CD4-positive, CD25-positive, alpha-beta regulatory T cell (primary cell): ENCODE measurements around the gene NOTCH2. TPM values are rescaled to one million over a fixed set of nuclear protein-coding genes. Genes with fewer than 3 reads are reported as not detected.
A peak's percentile ranks its signal among the peaks of the same experiment; 100 is the strongest.

Experiments
- ATAC-seq, 2 donors: fragments of 150-1000 bp; cut with Tn5 transposase; one replicate each; pipeline ENCODE4 v1.10.0; 2021; ENCODE audit warnings: low read depth in 2 of 2, moderate number of reproducible peaks in 2 of 2, moderate library complexity in 1 of 2
- DNase-seq, 3 donors: peaks; one replicate each; pipeline versions ENCODE4 v3.0.0 to v3.0.0-alpha.2; 2012 to 2022; ENCODE audit warnings: mixed read lengths in 1 of 3
- H3K27ac ChIP-seq: one replicate; pipeline ENCODE4 v1.7.0; 2013; ENCODE audit warnings: mild to moderate bottlenecking, low read length; ENCODE audit not compliant: insufficient read depth, poor library complexity, severe bottlenecking
- H3K27me3 ChIP-seq: one replicate; pipeline ENCODE4 v1.7.0; 2013; ENCODE audit warnings: low read length; ENCODE audit not compliant: control insufficient read depth, insufficient read depth
- H3K36me3 ChIP-seq: one replicate; pipeline ENCODE4 v1.7.0; 2013; ENCODE audit warnings: mild to moderate bottlenecking, low read length, moderate library complexity; ENCODE audit not compliant: control insufficient read depth, insufficient read depth
- H3K4me1 ChIP-seq: 2 replicates; pipeline ENCODE4 v1.7.0; 2013; ENCODE audit warnings: mild to moderate bottlenecking, low read length; ENCODE audit not compliant: insufficient read depth, control insufficient read depth, poor library complexity, severe bottlenecking
- H3K4me3 ChIP-seq: one replicate; pipeline ENCODE4 v1.7.0; 2013; ENCODE audit warnings: low read depth, mild to moderate bottlenecking, low read length, moderate library complexity
- H3K9me3 ChIP-seq, 2 experiments: 1 replicate in 1 of 2; 2 replicates in 1 of 2; pipeline ENCODE4 v1.7.0; 2013; ENCODE audit warnings: low read length in 2 of 2, mild to moderate bottlenecking in 1 of 2, moderate library complexity in 1 of 2; ENCODE audit not compliant: control insufficient read depth in 2 of 2
- H3K27ac Mint-ChIP-seq, 3 donors: one replicate each; pipeline ENCODE4 v1.8.0; 2020 to 2022; ENCODE audit warnings: mild to moderate bottlenecking in 3 of 3, mixed read lengths in 3 of 3, moderate library complexity in 2 of 3
- H3K27me3 Mint-ChIP-seq: one replicate; pipeline ENCODE4 v1.8.0; 2022; ENCODE audit warnings: mild to moderate bottlenecking, mixed read lengths
- H3K36me3 Mint-ChIP-seq: one replicate; pipeline ENCODE4 v1.8.0; 2020; ENCODE audit warnings: mixed read lengths
- H3K4me1 Mint-ChIP-seq, 4 donors: one replicate each; pipeline ENCODE4 v1.8.0; 2020 to 2022; ENCODE audit warnings: mixed read lengths in 4 of 4, mild to moderate bottlenecking in 1 of 4
- H3K4me3 Mint-ChIP-seq, 4 donors: one replicate each; pipeline ENCODE4 v1.8.0; 2020 to 2022; ENCODE audit warnings: mild to moderate bottlenecking in 4 of 4, mixed read lengths in 4 of 4, moderate library complexity in 3 of 4
- H3K9me3 Mint-ChIP-seq, 7 donors: one replicate each; pipeline ENCODE4 v1.8.0; 2020 to 2022; ENCODE audit warnings: mixed read lengths in 7 of 7, mild to moderate bottlenecking in 3 of 7, moderate library complexity in 2 of 7
- polyA plus RNA-seq, 4 donors: library from polyadenylated mRNA; unstranded; fragments of 300-500 nt; fragmentation: Illumina TruSeq; gene quantifications; one replicate each; pipeline ENCODE4 v1.2.3, GENCODE V29; 2021
- total RNA-seq: library from RNA; stranded (reverse); gene quantifications from one replicate; pipeline ENCODE4 v1.2.3, GENCODE V29; 2022

NOTCH2 gene
- total and polyA plus RNA-seq, 5 donors from 2014 or later = 13.9 to 54.2 (median 20.6) TPM

GRCh38 chr1:119968068-119968492 is 101.4 kb downstream of the NOTCH2 start:
- Mint-ChIP-seq H3K27me3 (no peaks in the 10 kb centered on the region), H3K27ac (peak overlapping the region in 2 of 3 donors; percentile 10 to 88), H3K4me3 (no peak overlapping the region), H3K36me3 (peaks cover 50% of the 10 kb centered on the region), H3K9me3 (no peaks in the 10 kb centered on the region), H3K4me1 (peaks cover 4 to 14% (median 8%) of the 10 kb centered on the region in 4 donors)
- H3K36me3 ChIP-seq = peaks cover 49% of the 10 kb centered on the region
- H3K9me3 ChIP-seq = no peaks in the 10 kb centered on the region
- H3K4me1 ChIP-seq = no peaks in the 10 kb centered on the region
- H3K27me3 ChIP-seq = no peaks in the 10 kb centered on the region
- H3K4me3 ChIP-seq = no peak overlapping the region
- peak; percentile 88 to 90 for ATAC-seq
- no peak overlapping the region for H3K27ac ChIP-seq
- peak; percentile 38 to 84 (median 59) for DNase-seq

DNA sequence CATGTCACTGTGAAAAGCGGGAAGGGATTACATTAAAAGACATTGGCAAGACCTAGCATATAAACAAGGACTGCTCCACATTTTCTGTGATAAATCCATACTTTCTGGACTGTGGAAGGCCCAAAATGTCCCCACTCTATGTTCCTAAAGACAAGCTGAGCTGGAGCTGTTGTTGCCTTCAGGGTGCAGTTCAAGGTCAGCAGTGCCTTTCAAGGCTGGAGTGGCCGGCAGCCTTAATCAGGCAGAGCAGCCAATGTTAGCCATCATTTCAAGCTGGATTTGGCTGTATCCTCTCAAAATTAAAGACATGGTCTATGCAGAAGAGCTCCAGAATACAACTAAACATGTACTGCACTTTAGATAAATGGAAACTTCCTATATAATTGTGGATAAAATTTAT is 102.8 kb downstream of the NOTCH2 start:
- DNase-seq (no peak), ATAC-seq (no peak)
- H3K27me3 ChIP-seq = no peaks in the 10 kb centered on the region
- H3K4me1 Mint-ChIP-seq = peaks cover 4 to 14% (median 8%) of the 10 kb centered on the region in 4 donors
- no peaks in the 10 kb centered on the region for H3K9me3 Mint-ChIP-seq
- peaks cover 54% of the 10 kb centered on the region for H3K36me3 Mint-ChIP-seq
- peaks cover 61% of the 10 kb centered on the region for H3K36me3 ChIP-seq
- H3K4me1 ChIP-seq = no peaks in the 10 kb centered on the region
- H3K27me3 Mint-ChIP-seq = no peaks in the 10 kb centered on the region
- no peak overlapping the region for H3K27ac ChIP-seq
- H3K4me3 ChIP-seq = no peak overlapping the region
- H3K4me3 Mint-ChIP-seq = no peak overlapping the region
- H3K9me3 ChIP-seq = no peaks in the 10 kb centered on the region
- H3K27ac Mint-ChIP-seq = no peak overlapping the region

DNA sequence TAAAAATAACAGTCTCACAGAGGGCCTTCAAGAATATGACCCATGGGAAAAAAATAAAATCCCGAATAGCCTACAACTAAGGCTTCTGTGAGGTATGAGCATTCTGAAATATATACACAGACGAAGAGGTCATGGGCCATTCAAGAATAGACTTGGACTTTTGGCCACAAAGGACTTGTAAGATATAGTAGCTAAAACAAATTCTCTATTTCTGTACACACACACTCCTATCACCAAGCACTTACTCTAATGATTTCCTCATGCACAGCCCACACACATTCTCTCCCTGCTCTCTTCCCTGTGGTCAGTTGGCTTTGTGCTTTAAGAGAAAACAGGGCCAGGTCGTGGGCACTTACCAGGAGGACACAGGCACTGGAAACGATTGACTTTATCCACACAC is 103.4 kb downstream of the NOTCH2 start:
- H3K27me3 Mint-ChIP-seq = no peaks in the 10 kb centered on the region
- H3K9me3 ChIP-seq = no peaks in the 10 kb centered on the region
- ATAC-seq = no peak
- peaks cover 52% of the 10 kb centered on the region for H3K36me3 Mint-ChIP-seq
- no peaks in the 10 kb centered on the region for H3K9me3 Mint-ChIP-seq
- no peak overlapping the region for H3K4me3 ChIP-seq
- no peaks in the 10 kb centered on the region for H3K27me3 ChIP-seq
- no peak overlapping the region for H3K27ac ChIP-seq
- H3K4me1 ChIP-seq = no peaks in the 10 kb centered on the region
- peaks cover 61% of the 10 kb centered on the region for H3K36me3 ChIP-seq
- H3K4me1 Mint-ChIP-seq = peaks cover 4 to 14% (median 6%) of the 10 kb centered on the region in 4 donors
- no peak overlapping the region for H3K27ac Mint-ChIP-seq
- no peak overlapping the region for H3K4me3 Mint-ChIP-seq
- no peak for DNase-seq

DNA sequence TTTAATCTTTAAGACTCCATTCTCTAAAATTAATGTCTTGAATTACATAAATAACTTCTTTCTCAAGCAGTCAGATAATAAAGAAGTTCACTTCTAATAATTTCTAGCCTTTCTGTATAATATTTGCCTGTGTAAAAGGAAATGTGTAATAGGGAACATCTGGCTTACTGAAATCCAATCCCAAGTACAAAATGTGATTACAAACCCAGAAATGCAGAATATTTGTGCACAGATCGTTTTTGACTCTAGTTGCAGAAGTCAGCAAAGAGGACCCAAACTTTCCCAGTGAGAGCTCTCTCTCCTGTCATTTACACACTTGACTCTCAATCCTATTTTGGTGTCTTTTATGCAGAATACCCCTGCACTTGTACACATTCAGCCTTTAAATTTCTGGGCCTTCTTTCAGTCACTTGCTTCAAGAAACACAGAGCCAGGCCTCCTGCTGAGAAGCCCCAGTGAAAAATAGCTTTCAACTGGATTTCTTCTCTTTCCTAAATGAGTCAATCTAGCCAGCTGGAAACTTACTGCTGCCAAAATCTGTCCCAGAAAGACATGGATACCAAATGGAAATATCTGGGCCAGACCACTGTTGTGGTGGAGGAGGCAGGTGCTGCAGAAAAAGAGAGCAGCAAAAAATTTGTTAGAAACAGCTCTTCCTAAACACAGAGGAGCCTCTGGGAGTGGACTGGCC is 104.6 kb downstream of the NOTCH2 start:
- H3K9me3 Mint-ChIP-seq = no peaks in the 10 kb centered on the region
- no peak for ATAC-seq

DNA sequence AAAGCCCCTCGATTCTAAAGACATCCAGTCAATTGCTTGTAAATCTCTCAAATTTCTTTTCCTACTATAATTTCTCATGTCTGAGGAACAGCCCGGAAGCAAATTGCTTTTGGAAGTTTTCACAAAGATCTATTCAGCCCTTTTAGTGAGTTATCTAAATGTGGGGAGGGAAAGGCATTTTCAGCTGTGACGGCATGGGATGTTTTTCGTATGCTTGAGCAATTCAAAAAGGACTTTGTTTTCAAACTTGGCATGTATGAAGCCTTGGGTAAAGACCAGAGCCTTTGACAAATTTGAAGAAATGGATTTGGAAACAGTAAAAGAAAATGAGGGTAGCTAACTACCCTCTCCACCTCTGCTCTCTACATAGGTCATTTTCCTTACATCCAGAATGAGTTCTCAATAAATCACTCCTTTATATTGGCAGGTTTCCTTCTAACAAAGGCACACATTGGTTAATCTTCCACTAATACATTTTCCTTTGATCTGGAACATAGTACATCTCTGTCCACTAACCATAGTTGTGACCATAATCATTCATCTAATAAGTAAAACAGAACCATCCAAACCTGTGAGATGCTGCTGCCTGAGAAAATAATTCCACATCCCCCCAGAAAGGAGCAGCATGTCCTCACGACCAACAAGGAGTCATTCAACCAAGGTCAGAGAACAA is 107.0 kb downstream of the NOTCH2 start:
- H3K27me3 Mint-ChIP-seq = no peaks in the 10 kb centered on the region
- no peak overlapping the region for H3K4me3 Mint-ChIP-seq
- H3K27ac ChIP-seq = no peak overlapping the region
- ATAC-seq (no peak), DNase-seq (no peak)
- no peaks in the 10 kb centered on the region for H3K9me3 Mint-ChIP-seq
- H3K27me3 ChIP-seq = no peaks in the 10 kb centered on the region
- H3K4me1 ChIP-seq = no peaks in the 10 kb centered on the region
- H3K36me3 ChIP-seq = peaks cover 75% of the 10 kb centered on the region
- no peaks in the 10 kb centered on the region for H3K9me3 ChIP-seq
- peaks cover 53% of the 10 kb centered on the region for H3K36me3 Mint-ChIP-seq
- H3K4me1 Mint-ChIP-seq = peaks cover 0 to 4% (median 0%) of the 10 kb centered on the region in 4 donors
- peak overlapping the region in 2 of 3 donors; percentile 22 to 28 for H3K27ac Mint-ChIP-seq
- H3K4me3 ChIP-seq = no peak overlapping the region

More for the DNA sequence above, 104.6 kb downstream of the NOTCH2 start:
- Histone ChIP-seq H3K27me3 (no peaks in the 10 kb centered on the region), H3K4me1 (no peaks in the 10 kb centered on the region), H3K4me3 (no peak overlapping the region), H3K27ac (no peak overlapping the region), H3K9me3 (no peaks in the 10 kb centered on the region), H3K36me3 (peaks cover 63% of the 10 kb centered on the region)
- H3K27me3 Mint-ChIP-seq = no peaks in the 10 kb centered on the region
- H3K4me1 Mint-ChIP-seq = peaks cover 4 to 8% (median 5%) of the 10 kb centered on the region in 4 donors
- H3K4me3 Mint-ChIP-seq = no peak overlapping the region
- peaks cover 53% of the 10 kb centered on the region for H3K36me3 Mint-ChIP-seq
- H3K27ac Mint-ChIP-seq = no peak overlapping the region
- DNase-seq = no peak

- no peak for ATAC-seq
- Mint-ChIP-seq H3K4me3 (peak overlapping the region in 1 of 4 donors; percentile 32), H3K4me1 (peaks cover 0 to 8% (median 2%) of the 10 kb centered on the region in 4 donors), H3K9me3 (no peaks in the 10 kb centered on the region), H3K27me3 (no peaks in the 10 kb centered on the region), H3K27ac (no peak overlapping the region), H3K36me3 (peaks cover 39% of the 10 kb centered on the region)
- H3K27ac ChIP-seq = no peak overlapping the region
- H3K4me1 ChIP-seq = no peaks in the 10 kb centered on the region
- DNase-seq = no peak
- H3K9me3 ChIP-seq = no peaks in the 10 kb centered on the region
- peaks cover 56% of the 10 kb centered on the region for H3K36me3 ChIP-seq
- H3K27me3 ChIP-seq = no peaks in the 10 kb centered on the region
- no peak overlapping the region for H3K4me3 ChIP-seq
Observed at GRCh38 chr1:119960501-119960900, 109.0 kb downstream of the NOTCH2 start.

- ATAC-seq (no peak), DNase-seq (no peak)
- Histone ChIP-seq H3K27ac (no peak overlapping the region), H3K9me3 (no peaks in the 10 kb centered on the region), H3K4me1 (no peaks in the 10 kb centered on the region), H3K27me3 (no peaks in the 10 kb centered on the region), H3K4me3 (no peak overlapping the region), H3K36me3 (peaks cover 56% of the 10 kb centered on the region)
- Mint-ChIP-seq H3K27ac (peak overlapping the region in 1 of 3 donors; percentile 18), H3K4me3 (no peak overlapping the region), H3K36me3 (peaks cover 36% of the 10 kb centered on the region), H3K9me3 (no peaks in the 10 kb centered on the region), H3K27me3 (no peaks in the 10 kb centered on the region), H3K4me1 (peaks cover 0 to 8% (median 1%) of the 10 kb centered on the region in 4 donors)
Observed at GRCh38 chr1:119959268-119960220, 109.9 kb downstream of the NOTCH2 start.
